Left lung (tissue), 10 donors: Measurements from ENCODE around the gene MCC. TPM values are rescaled to one million over a fixed set of nuclear protein-coding genes. Genes with fewer than 3 reads are reported as not detected.
"Not testable (repeated sequence)": the region's sequence is repeated elsewhere in the genome, so short reads cannot be mapped to it uniquely, and the experiment has no call there.

Experiments used
- ATAC-seq: fragments of 200-7000 bp; cut with Tn5 transposase; one replicate; pipeline ENCODE4 v1.9.1; 2020; ENCODE audit warnings: moderate library complexity
- DNase-seq, 4 donors: peaks; one replicate each; pipeline ENCODE4 v3.0.0-alpha.2; 2013 to 2020
- H3K27ac ChIP-seq, 2 donors: fragments of 200-600 bp; sonication (generic) in 1 of 2; one replicate each; pipeline versions ENCODE4 v1.5.0 to v1.8.0; 2020 to 2021
- H3K27me3 ChIP-seq, 2 donors: fragments of 200-600 bp; sonication (generic) in 1 of 2; one replicate each; pipeline versions ENCODE4 v1.5.0 to v1.8.0; 2020 to 2021
- H3K36me3 ChIP-seq, 2 donors: fragments of 200-600 bp; sonication (generic) in 1 of 2; one replicate each; pipeline versions ENCODE4 v1.5.0 to v1.8.0; 2020 to 2021
- H3K4me1 ChIP-seq, 2 donors: fragments of 200-600 bp; one replicate each; pipeline ENCODE4 v1.8.0; 2021
- H3K4me3 ChIP-seq, 2 donors: fragments of 200-600 bp; sonication (generic) in 1 of 2; one replicate each; pipeline versions ENCODE4 v1.5.0 to v1.8.0; 2020 to 2021; ENCODE audit warnings: mild to moderate bottlenecking in 1 of 2
- H3K9me3 ChIP-seq, 2 donors: fragments of 200-600 bp; sonication (generic) in 1 of 2; one replicate each; pipeline versions ENCODE4 v1.5.0 to v1.8.0; 2020 to 2021
- CTCF ChIP-seq, 2 donors: fragments of 200-600 bp; sonication (generic) in 1 of 2; IDR thresholded peaks; one replicate each; pipeline versions ENCODE4 v1.5.0 to v1.8.0; 2021; ENCODE audit warnings: antibody characterized with exemption in 2 of 2
- intact Hi-C, 2 donors: fragments of 100-400 bp; cut with DNase I; formaldehyde crosslinking; loops; one replicate each; pipeline versions ENCODE4 v1.11.2 to v1.14.2; 2022
- polyA plus RNA-seq, 6 donors: library from polyadenylated mRNA; unstranded; fragments of 120-200 nt; gene quantifications; one replicate each; pipeline ENCODE4 v1.2.1, GENCODE V29; 2013; ENCODE audit not compliant: insufficient read length in 6 of 6
- total RNA-seq, 2 donors: library from RNA; stranded (reverse); fragmentation: NEBNext Ultra II Directional; extraction: Animal tissue kit (Norgen Biotek cat#: 25700); gene quantifications; one replicate each; pipeline ENCODE4 v1.2.1, GENCODE V29; 2021
- donor health status: DM: no; HTN: yes; CAD: no.
- donor health status: DM: no; HTN: no; CAD: no.

Gene MCC
- total and polyA plus RNA-seq, 8 donors, result 12.5 to 18.4 (median 16.1) TPM

- no peak for TF ChIP-seq CTCF (IDR thresholded peaks at IDR 0.05)
- DNase-seq (peak in 1 of 4 donors; percentile 9), ATAC-seq (peak; percentile 56)
- H3K27me3 ChIP-seq, result no peaks in the 10 kb centered on the region
- no peaks in the 10 kb centered on the region for H3K36me3 ChIP-seq
- H3K27ac ChIP-seq, result no peak overlapping the region
- no peaks in the 10 kb centered on the region for H3K4me1 ChIP-seq
- no peaks in the 10 kb centered on the region for H3K9me3 ChIP-seq
- intact Hi-C loops, result no loop called here
- H3K4me3 ChIP-seq, result no peak overlapping the region
Observed at GRCh38 chr5:113081881-113082546, 406.2 kb downstream of the MCC start.

- H3K36me3 ChIP-seq, result no peaks in the 10 kb centered on the region
- no peaks in the 10 kb centered on the region for H3K4me1 ChIP-seq
- DNase-seq, result no peak
- H3K9me3 ChIP-seq, result peaks cover 0 to 1% of the 10 kb centered on the region in 2 donors
- no peaks in the 10 kb centered on the region for H3K27me3 ChIP-seq
- H3K4me3 ChIP-seq, result no peak overlapping the region
- ATAC-seq, result no peak
- no peak for TF ChIP-seq CTCF (IDR thresholded peaks at IDR 0.05)
- intact Hi-C loops, result no loop called here
- H3K27ac ChIP-seq, result no peak overlapping the region
Observed at GRCh38 chr5:113081091-113081839, 407.0 kb downstream of the MCC start.

- H3K4me3 ChIP-seq, H3K36me3 ChIP-seq, ATAC-seq, DNase-seq, H3K27me3 ChIP-seq, H3K4me1 ChIP-seq, H3K9me3 ChIP-seq, intact Hi-C loops, H3K27ac ChIP-seq: not testable (repeated sequence)
Observed at GRCh38 chr5:113076649-113077048, 411.6 kb downstream of the MCC start.

- no peak for DNase-seq
- TF ChIP-seq CTCF (IDR thresholded peaks at IDR 0.05), result no peak
- Histone ChIP-seq H3K36me3 (no peaks in the 10 kb centered on the region), H3K27ac (no peak overlapping the region), H3K9me3 (peaks cover 0 to 1% of the 10 kb centered on the region in 2 donors), H3K4me3 (no peak overlapping the region), H3K4me1 (no peaks in the 10 kb centered on the region), H3K27me3 (no peaks in the 10 kb centered on the region)
- no peak for ATAC-seq
- intact Hi-C loops, result no loop called here
Observed at GRCh38 chr5:113075019-113075418, 413.2 kb downstream of the MCC start.

- H3K36me3 ChIP-seq, H3K27ac ChIP-seq, DNase-seq, intact Hi-C loops, H3K4me1 ChIP-seq, H3K27me3 ChIP-seq, ATAC-seq, H3K4me3 ChIP-seq, H3K9me3 ChIP-seq: not testable (repeated sequence)
Observed at GRCh38 chr5:113073629-113074034, 414.6 kb downstream of the MCC start.

GRCh38 chr5:113071401-113071800 lies 416.9 kb downstream of the MCC start:
- TF ChIP-seq CTCF (IDR thresholded peaks at IDR 0.05), result no peak
- H3K4me1 ChIP-seq, result no peaks in the 10 kb centered on the region
- no peaks in the 10 kb centered on the region for H3K9me3 ChIP-seq
- no peaks in the 10 kb centered on the region for H3K36me3 ChIP-seq
- no peak for DNase-seq
- H3K27me3 ChIP-seq, result no peaks in the 10 kb centered on the region
- intact Hi-C loops, result no loop called here
- no peak for ATAC-seq
- H3K27ac ChIP-seq, result no peak overlapping the region
- no peak overlapping the region for H3K4me3 ChIP-seq
